Activated CD4-positive, CD25-positive, alpha-beta regulatory T cell (primary cell): ENCODE data around the gene RBM43.
"Not testable (repeated sequence)": the region's sequence is repeated elsewhere in the genome, so short reads cannot be mapped to it uniquely, and the experiment has no call there.

Experiments
- DNase-seq, 4 experiments: peaks; one replicate each; lab custom pipeline; 2025; lab: John Stamatoyannopoulos, UW

RBM43 gene

DNA sequence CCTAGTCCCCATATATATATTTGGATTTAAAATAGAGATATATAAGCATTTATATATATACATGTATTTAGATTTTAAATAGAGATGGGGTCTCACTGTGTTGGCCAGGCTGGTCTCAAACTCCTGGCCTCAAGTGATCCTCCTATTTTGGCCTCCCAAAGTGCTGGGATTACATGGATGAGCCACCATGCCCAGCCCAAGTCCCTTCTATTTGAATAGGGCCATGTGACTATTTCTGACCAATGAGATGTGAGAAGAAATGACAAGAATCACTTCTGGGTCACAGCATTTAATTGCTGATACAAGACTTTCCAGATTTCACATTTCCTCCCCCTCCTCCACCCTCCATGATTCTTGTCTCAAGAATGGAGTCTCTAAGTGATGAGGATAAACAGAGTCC is 6.4 kb upstream of the RBM43 start:
- DNase-seq: no peak

DNA sequence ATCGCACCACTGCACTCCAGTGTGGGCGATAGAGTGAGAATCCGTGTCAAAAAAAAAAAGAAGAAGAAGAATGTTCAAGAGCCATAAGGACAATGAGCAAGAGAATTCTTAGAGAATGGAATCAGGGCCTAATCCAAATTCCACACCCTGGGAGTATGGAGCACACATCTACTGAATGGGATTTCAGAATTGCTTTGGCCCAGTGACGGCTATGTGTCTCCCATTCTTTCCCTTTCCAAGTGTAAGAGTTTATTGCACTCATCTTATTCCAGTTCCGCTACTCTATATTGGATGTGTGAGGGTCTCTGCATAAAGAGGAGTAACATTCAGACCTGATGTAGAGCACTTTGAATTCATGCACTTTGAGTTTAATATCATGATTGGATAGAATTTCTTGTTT is 5.9 kb upstream of the RBM43 start:
- no peak for DNase-seq

DNA sequence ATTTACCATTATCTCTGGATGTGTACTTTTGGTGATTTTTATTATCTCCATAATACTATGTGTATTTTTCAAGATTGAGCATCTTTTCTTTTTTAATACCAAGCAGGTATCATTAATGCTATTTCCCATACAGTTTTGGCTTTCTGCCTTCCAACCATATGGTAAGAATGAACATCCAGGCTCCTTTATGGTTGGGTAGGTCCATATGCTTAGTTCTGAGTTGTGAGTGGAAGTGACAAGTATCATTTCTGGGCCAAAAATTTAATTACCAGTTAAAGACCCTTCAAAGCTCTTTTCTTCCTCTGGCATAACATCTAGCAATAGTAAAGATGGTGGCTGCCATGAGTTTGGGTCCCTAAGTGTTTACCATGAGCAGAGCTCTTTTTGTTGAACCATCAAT is 4.3 kb upstream of the RBM43 start:
- no peak for DNase-seq

DNA sequence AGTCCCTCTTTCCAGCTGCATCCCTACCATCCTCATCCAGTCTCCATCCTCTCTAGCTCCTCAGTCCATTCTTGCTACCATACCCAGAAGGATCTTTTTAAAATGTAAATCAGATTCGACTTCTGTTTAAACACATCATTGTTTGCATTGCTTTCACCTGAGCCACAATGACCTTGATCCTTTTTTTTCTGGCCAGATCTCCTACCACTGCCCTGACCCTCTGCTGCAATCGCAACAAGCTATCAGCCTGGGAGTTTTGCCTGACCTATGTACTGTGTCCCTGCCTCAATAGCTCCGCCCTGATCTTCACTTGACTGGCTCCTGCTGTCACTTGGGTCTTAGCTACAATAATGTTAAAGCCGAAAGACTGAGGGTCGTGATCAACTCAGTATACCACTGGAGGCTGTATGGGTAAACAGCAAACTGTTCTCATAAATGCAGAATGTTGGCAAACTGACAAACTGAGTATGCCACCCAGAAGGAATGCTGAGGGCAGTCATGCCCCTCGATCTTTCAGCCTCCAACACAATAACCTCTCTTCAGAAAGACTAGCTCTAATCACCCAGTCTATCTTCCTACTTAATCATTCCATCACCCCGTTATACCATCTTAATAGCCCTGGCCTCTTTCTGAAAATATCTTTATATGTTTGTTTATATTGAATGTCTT is 2.6 kb upstream of the RBM43 start:
- no peak for DNase-seq

DNA sequence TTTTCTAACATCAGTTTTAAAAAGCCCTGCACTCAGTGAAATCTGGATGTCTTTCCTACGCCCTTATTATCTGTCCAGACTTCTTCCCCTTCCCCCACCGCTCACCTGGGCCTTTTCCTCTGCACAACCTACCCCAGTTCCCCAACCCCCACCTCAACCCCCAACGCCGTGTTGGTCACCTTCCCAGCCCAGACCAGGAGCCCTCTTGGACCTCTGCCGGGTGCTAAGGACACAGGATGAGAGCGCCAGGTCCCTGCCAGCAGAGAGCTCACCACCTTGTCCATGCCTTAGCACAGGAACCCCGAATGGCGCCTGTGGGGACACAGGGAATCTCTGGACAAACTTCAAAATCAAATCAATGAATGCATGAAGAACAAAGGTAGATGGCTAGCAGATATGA is 966 bp upstream of the RBM43 start:
- no peak for DNase-seq

DNA sequence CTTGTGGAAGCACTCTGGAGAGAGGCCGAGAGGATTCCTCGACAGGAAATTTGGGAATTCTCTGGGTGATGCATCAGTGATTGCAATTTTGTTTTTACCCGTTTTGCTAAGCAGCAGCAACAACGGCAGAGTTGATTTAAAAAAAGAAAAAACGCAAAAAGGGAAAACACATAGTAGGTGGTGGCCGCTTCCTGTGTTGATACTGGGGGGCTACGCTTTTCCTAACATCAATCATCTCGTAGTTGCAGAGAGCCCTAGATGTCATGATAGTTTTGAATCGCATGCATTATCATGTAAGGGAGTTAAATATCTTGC is 271 bp upstream of the RBM43 start:
- no peak for DNase-seq

DNA sequence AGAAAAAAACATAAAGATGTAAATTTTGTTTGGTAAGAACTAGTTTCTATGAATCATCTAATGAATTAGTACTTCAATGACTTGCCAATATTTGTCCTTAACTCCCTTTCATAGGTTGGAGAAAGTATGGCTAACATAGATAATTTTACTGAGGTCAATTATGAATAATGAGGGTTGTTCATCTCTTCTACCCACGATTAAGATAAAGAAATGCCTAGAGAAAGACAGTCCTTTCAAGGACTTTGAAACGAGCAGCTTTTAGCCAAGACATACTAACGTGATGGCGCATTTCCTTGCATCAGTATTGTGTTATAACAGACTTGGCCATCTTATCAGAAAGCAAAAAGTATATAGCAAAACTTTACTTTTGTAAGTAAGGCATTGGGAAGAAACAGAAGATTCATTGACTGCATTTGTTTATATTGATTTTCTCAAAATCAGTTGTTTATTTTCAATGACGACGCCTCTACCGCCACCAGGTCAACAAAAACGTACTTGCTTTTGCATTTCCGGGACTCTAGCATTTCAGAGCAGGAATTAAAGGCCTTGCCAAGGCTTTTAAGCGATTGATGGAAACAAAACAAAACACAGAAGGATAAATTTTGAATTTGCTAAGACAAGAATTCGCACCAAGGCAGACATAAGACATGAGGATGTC is 961 bp downstream of the RBM43 start:
- no peak for DNase-seq

DNA sequence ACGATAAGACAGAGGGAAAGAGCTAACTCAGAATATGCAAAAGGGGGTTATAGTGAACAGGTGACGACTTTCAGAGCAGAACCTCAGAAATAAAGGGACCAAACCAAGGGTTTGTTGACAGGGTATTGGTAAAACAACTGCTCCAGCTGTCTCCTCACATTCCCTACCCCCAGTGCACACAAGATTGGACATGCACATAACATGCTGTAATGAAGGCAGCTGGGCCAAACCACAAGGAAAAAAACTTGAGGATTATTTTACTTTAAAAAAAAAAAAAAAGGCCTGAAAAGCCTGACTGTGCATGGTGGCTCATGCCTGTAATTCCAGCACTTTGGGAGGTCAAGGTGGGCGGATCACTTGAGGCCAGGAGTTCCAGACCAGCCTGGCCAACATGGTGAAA is 3.5 kb downstream of the RBM43 start:
- DNase-seq: no peak

DNA sequence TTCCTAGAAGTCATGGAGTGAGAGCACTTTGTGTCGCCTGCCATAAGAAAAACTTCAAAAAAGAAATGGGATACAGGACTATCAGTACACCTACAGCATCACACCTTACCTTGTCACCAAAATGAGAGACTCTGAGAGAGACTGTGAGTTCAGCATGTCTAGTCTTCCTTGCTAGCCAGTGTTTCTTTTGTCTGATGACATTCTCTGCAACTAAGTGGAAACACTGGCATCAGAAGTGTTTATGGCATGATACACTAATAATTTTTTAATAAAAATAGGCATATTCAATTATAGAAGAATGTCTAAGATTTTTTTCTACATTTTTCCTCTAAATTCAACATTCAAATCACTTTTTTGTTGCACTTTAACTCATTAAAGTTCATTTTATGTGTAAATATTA is 9.0 kb downstream of the RBM43 start:
- DNase-seq: no peak

DNA sequence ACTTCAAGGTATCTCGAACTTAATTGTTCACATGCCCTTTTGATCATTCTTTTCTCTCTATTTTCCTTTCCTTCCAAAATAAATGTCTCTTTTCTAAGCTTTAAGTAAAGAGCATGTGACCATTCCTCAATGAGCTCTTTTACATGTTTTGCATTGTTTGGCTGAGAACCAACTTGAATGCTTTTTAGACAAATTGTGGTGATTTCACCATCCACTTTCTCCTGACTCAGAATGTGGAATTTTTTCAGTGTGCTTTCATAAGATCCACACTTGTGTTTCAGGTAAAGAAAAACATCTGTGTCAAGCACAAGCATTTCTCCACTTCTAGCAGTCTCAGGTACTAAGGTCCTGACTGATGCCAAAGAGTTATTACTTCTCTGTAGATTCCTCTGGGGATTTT is 10.7 kb downstream of the RBM43 start:
- DNase-seq: no peak

DNA sequence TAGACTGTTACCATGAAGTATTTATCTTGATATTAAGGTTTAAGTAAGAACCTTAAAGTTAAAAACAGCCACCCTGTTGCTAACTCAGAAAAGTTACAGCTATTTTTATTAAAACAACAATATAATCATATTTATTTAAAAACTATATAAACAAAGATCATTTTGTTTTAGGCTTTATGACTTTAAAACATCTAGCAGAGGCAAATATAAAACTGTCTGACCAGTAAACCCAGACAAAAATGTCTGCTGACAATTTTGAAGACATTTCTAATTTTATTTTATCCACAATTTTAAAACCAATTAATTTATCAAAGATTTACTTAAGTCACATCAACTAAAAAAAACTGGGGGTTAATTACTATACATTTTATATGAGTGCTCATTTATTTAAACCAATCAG is 14.2 kb downstream of the RBM43 start:
- no peak for DNase-seq

DNA sequence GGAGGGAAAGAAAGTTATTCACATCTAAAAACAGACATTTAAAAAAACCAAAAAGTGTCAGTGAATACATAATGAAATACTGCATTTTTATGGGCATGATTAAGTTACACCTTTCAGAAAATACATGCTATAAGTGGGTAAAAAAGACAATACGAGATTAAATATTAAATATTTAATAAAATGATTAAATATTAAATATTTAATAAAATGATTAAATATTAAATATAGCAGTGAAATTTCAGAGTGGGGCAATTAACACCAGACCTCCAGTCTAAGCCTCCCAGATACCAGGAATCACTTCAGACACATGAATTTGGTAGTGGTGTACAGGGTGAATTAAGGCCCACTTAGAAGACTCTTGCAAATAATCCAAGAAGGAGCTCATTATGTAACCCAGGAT is 15.5 kb downstream of the RBM43 start:
- DNase-seq: no peak

DNA sequence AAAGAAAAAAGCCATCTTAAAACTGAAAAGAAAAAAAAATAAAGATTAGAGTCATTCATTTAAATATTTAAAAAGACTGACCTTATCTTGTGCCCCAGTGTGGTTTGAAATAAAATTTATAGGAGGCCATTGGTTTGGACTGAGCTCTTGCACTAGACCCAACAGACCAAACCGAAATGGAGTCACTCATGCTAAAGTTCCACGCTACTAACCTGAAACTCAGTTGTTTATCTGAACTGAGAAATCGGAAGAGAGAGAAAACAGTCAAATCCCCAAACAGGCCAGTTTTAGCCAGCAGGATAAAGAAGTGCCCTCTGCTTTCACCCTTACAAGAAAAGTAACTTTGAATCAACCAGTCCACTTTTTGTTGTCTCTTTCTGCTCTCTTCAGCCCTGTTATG is 18.2 kb downstream of the RBM43 start:
- no peak for DNase-seq

DNA sequence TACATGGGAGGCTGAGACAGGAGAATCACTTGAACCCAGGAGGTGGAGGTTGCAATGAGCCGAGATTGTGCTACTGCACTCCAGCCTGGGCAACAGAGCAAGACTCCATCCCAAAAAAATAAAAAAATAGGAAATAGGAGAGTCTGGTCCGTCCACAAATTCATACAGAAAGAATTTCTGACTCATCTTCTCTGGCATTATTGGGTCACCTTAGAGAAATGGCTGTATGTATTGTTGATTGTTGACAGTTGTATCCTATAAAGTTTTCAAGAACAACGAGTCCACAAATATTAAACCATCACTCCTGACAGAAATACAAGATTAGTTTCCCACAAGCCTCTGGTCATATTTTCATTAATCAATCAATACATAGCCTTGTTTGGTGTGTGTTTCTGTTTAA is 20.4 kb downstream of the RBM43 start:
- no peak for DNase-seq

DNA sequence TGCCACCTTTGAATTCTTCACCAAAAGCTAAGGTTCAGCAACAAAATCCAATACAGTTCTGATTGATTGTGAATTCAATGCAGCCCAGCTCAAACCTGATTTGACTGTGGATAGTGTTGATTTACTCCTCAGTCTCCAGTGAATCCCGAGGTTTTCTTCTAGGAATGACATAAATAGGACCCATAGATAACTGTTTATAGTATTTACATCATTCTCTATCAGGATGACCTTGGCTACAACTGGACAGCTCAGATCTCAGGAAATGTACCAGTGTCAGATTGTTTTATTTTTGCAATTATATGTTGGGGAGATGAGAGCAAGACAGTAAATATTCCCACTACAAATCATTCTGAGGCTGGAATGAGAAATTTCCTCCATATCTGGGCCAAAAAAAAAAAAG is 21.2 kb downstream of the RBM43 start:
- DNase-seq: no peak

DNA sequence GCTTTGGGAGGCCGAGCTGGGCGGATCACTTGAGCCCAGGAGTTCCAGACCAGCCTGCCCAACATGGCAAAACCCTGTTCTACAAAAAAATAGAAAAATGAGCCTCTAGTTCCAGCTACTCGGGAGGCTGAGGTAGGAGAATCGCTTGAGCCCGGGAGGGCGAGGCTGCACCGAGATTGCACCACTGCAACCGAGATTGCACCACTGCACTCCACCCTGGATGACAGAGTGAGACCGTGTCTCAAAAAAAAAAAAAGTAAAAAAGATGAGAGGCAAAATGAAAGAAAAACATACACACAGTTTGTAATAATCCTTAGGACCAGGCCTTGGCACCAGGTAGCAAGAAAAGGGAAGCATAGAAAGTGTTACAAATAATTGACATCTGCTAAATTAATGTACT is 22.0 kb downstream of the RBM43 start:
- no peak for DNase-seq

DNA sequence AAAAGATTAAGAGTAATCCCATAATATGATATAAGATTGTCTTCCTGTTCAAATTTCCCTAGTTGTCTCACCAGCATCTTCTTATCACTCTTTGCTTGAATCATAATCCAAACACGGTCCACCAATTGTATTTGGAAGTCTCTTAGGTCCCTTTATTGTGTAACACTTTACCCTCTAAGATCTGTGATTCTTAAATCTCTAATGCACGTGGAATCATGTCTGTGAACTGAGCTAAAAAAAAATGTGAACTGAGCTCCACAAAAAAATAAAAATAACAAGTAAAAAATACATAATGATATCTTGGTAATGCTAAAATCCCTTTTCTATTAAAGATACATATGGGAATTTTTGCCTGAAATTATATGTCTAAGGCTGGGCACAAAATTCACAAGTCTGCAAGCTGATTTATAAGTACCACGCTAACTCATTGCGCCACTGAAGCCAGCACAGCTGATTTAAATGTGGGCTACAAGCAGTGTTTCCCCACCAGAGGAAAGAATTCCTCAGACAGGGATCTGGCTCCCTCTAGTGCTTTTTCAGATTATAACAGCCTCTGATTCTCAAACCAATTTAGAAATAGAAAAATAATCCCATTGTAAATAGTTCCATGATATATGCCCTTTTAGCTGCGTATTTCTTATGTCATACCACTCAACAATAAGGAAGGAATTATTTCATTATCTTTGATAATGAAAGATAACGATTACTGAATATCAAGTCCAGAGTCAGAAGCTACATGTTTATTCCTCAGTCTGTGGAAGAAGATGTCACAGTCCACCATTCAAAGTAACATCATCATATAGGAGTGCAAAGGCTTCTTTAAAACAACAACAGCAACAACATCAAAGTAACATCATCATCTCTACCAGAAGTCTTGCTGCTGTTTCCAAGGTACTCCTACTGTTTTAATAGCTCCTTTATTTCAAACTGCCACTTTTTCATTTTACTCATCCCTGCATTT is 22.9 kb downstream of the RBM43 start:
- no peak for DNase-seq

DNA sequence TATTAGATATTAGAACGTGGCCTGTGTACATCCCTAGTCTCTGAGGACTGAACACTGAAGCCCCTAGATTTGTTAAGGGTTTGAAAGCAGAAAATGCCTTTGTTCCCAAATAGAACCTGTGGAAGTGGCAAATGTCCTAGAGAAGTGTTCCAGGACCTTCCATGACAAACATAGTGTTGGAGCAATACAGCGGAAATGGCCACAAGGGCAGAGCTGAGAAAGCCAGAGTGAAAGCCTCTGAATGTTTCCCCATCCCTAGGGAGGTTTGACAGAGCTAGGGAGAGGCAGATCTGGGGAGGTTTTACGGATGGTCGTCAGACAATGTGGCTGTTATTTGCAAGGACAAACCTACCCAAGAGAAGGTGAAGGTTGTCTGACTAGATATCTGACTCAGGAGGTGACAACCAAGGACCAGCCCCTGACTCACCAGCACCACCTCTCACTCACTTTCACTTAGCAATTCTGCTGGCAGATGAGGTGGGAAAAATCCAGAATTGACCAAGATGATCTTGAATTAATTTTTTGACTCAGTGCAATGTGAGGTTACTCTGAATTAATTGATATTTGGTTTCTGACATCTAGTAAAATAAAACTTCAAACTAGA is 24.1 kb downstream of the RBM43 start:
- DNase-seq: no peak

DNA sequence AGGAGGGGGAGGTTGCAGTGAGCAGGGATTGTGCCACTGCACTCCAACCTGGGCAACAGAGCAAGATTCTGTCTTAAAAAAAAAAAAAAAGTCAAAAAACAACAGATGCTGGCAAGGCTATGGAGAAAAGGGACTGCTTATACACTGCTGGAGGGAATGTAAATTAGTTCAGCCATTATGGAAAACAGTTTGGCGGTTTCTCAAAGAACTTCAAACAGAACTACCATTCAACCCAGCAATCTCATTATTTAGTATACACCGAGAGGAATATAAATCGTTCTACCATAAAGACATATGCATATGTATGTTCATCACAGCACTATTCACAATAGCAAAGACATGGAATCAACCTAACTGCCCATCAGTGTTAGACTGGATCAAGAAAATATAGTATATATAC is 27.9 kb downstream of the RBM43 start:
- DNase-seq: not testable (repeated sequence)

DNA sequence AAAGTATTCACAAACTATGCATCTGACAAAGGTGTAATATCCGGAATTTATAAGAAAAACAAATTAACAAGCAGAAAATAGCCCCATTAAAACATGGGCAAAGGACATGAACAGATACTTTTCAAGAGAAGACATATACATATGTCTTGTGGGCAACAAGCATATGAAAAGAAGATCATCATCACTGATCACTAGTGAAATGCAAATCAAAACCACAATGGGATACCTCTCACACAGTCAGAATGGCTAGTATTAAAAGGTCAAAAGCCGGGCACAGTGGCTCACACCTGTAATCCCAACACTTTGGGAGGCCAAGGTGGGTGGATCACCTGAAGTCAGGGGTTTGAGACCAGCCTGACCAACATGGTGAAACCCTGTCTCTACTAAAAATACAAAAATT is 28.4 kb downstream of the RBM43 start:
- not testable (repeated sequence) for DNase-seq

DNA sequence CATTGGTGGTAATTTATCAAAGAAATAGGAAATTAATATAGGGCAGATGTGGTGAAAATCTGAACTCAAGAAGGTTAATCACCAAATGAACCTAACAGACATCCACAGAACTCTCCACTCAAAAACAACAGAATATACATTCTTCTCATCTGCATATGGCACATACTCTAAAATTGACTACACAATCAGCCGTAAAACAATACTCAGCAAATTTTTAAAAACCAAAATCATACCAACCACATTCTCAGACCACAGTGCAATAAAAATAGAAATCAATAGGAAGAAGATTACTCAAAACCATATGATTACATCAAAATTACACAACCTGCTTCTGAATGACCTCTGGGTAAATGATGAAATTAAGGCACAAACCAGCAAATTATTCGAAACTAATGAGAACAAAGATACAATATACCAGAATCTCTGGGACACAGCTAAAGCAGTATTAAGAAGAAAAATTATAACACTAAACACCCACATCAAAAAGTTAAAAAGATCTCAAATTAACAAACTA is 31.0 kb downstream of the RBM43 start:
- no peak for DNase-seq

DNA sequence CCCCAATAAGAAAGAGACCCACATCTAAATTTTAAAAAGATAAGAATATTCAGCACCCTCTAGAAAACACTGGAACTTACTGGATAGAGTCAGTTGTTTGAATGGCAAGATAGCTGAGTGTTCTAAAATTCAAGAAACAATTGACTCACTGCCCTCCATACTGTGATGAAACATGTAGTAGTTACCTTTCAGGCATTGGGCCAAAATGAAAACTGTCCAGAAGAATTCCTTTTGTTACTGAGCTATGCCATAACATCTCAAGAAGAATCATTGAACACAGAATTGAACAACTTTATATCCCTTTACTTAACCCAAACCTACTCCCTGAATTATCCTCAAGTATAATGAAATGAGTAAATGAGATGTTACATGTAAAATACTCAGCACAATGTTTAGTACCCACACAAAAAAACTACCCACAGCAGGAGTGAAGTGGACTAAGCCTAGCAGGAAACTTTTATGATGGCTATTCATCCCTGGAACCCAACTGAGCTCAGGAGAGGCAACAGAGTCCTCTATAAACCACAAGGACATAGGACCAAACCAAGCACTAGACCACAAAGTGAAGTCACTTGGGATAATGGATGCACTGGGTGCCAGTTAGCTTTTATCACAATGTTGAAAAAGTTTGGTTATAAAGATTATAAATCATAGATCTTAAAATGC is 32.7 kb downstream of the RBM43 start:
- no peak for DNase-seq
